Pons (tissue), 1 donor: Measurements from ENCODE around the gene GPC5.
A peak's percentile ranks its signal among the peaks of the same experiment; 100 is the strongest.

Experiments used
- DNase-seq: peaks from one replicate; pipeline ENCODE4 v3.0.0-alpha.2; 2016; ENCODE audit warnings: low spot score

Gene GPC5

GRCh38 chr13:91456837-91457236 is 58.4 kb downstream of the GPC5 start:
- no peak for DNase-seq

GRCh38 chr13:91459485-91459884 is 61.1 kb downstream of the GPC5 start:
- peak; percentile 13 for DNase-seq

GRCh38 chr13:91464336-91464735 is 65.9 kb downstream of the GPC5 start:
- DNase-seq: no peak

- no peak for DNase-seq
These were observed 68.8 kb downstream of the GPC5 start for GRCh38 chr13:91467236-91467635.

GRCh38 chr13:91468301-91468700 is 69.9 kb downstream of the GPC5 start:
- no peak for DNase-seq

GRCh38 chr13:91470084-91470621 is 71.7 kb downstream of the GPC5 start:
- DNase-seq: no peak

GRCh38 chr13:91470681-91471080 is 72.3 kb downstream of the GPC5 start:
- DNase-seq: no peak

- no peak for DNase-seq
These were observed 84.0 kb downstream of the GPC5 start for GRCh38 chr13:91482427-91482826.

GRCh38 chr13:91491980-91492379 is 93.6 kb downstream of the GPC5 start:
- DNase-seq: no peak

GRCh38 chr13:91493442-91493841 is 95.0 kb downstream of the GPC5 start:
- no peak for DNase-seq

- no peak for DNase-seq
These were observed 99.9 kb downstream of the GPC5 start for GRCh38 chr13:91498298-91498697.

GRCh38 chr13:91504216-91504615 is 105.8 kb downstream of the GPC5 start:
- DNase-seq: no peak

- DNase-seq: no peak
These were observed 108.3 kb downstream of the GPC5 start for GRCh38 chr13:91506759-91507158.

GRCh38 chr13:91510058-91510457 is 111.6 kb downstream of the GPC5 start:
- DNase-seq: no peak

GRCh38 chr13:91513790-91514189 is 115.4 kb downstream of the GPC5 start:
- no peak for DNase-seq

GRCh38 chr13:91516799-91517198 is 118.4 kb downstream of the GPC5 start:
- no peak for DNase-seq

- DNase-seq: no peak
These were observed 122.5 kb downstream of the GPC5 start for GRCh38 chr13:91520952-91521351.

- DNase-seq: no peak
These were observed 124.7 kb downstream of the GPC5 start for GRCh38 chr13:91523116-91523515.

- no peak for DNase-seq
These were observed 128.2 kb downstream of the GPC5 start for GRCh38 chr13:91526543-91527033.

- DNase-seq: no peak
These were observed 131.5 kb downstream of the GPC5 start for GRCh38 chr13:91529739-91530482.

GRCh38 chr13:91531646-91532045 is 133.2 kb downstream of the GPC5 start:
- DNase-seq: no peak

GRCh38 chr13:91533354-91533753 is 134.9 kb downstream of the GPC5 start:
- no peak for DNase-seq

- no peak for DNase-seq
These were observed 136.6 kb downstream of the GPC5 start for GRCh38 chr13:91534996-91535395.

GRCh38 chr13:91537376-91537775 is 139.0 kb downstream of the GPC5 start:
- DNase-seq: no peak
